SJSA1 (cell line): ENCODE data around the gene C1S. TPM values are rescaled to one million over a fixed set of nuclear protein-coding genes. Genes with fewer than 3 reads are reported as not detected.
"Not testable (repeated sequence)": the region's sequence is repeated elsewhere in the genome, so short reads cannot be mapped to it uniquely, and the experiment has no call there.

ENCODE experiments used
- DNase-seq, 2 experiments: peaks; one replicate each; pipeline ENCODE4 v3.0.0-alpha.2; 2015 to 2020; ENCODE audit warnings: low spot score in 2 of 2, low read depth in 1 of 2
- H3K27ac ChIP-seq: fragments of 250-450 bp; sonication (Bioruptor Pico); 2 replicates; pipeline ENCODE4 v1.5.1; 2020; ENCODE audit warnings: mild to moderate bottlenecking, moderate library complexity
- H3K27me3 ChIP-seq: fragments of 250-450 bp; sonication (Bioruptor Pico); replicated peaks from 2 replicates; pipeline ENCODE4 v1.5.1; 2020; ENCODE audit warnings: mild to moderate bottlenecking, moderate library complexity
- H3K36me3 ChIP-seq: fragments of 250-450 bp; sonication (Bioruptor Pico); 2 replicates; pipeline ENCODE4 v1.5.1; 2020; ENCODE audit warnings: mild to moderate bottlenecking
- H3K4me1 ChIP-seq: fragments of 250-450 bp; sonication (Bioruptor Pico); replicated peaks from 2 replicates; pipeline ENCODE4 v1.6.1; 2021; ENCODE audit warnings: mild to moderate bottlenecking
- H3K4me3 ChIP-seq: fragments of 250-450 bp; sonication (Bioruptor Pico); 2 replicates; pipeline ENCODE4 v1.5.1; 2020; ENCODE audit warnings: mild to moderate bottlenecking
- H3K9me3 ChIP-seq: fragments of 250-450 bp; sonication (Bioruptor Pico); replicated peaks from 2 replicates; pipeline ENCODE4 v1.5.1; 2020; ENCODE audit warnings: mild to moderate bottlenecking
- total RNA-seq: library from RNA; depleted of rRNA; stranded (reverse); fragments of >200 nt; shearing (Covaris generic); gene quantifications from 2 replicates; pipeline ENCODE4 v1.2.3, GENCODE V29; 2014

The C1S gene
- total RNA-seq, 1 experiment from 2014 or later: 35.0 TPM

- peaks cover 10% of the 10 kb centered on the region for H3K4me1 ChIP-seq
- no peak for DNase-seq
- H3K36me3 ChIP-seq: no peaks in the 10 kb centered on the region
These were observed 45.6 kb downstream of the C1S start for GRCh38 chr12:7106082-7106481.

GRCh38 chr12:7107181-7107580, 46.7 kb downstream of the C1S start:
- H3K4me1 ChIP-seq: peaks cover 10% of the 10 kb centered on the region
- H3K27me3 ChIP-seq, H3K4me3 ChIP-seq, H3K27ac ChIP-seq, DNase-seq, H3K9me3 ChIP-seq, H3K36me3 ChIP-seq: not testable (repeated sequence)

More at GRCh38 chr12:7106082-7106481, 45.6 kb downstream of the C1S start:
- H3K9me3 ChIP-seq: peaks cover 3% of the 10 kb centered on the region; the same call in 1 of the 2 replicates
- no peak overlapping the region for H3K27ac ChIP-seq
- no peaks in the 10 kb centered on the region for H3K27me3 ChIP-seq
- no peak overlapping the region for H3K4me3 ChIP-seq

GRCh38 chr12:7107636-7108002, 47.1 kb downstream of the C1S start:
- H3K4me1 ChIP-seq: peaks cover 10% of the 10 kb centered on the region
- peaks cover 3% of the 10 kb centered on the region; the same call in 1 of the 2 replicates for H3K9me3 ChIP-seq
- H3K27ac ChIP-seq: no peak overlapping the region
- H3K4me3 ChIP-seq: peak overlapping the region; percentile 43
- no peak for DNase-seq
- H3K27me3 ChIP-seq: no peaks in the 10 kb centered on the region
- no peaks in the 10 kb centered on the region for H3K36me3 ChIP-seq

- Histone ChIP-seq H3K27ac (peak overlapping the region; percentile 76), H3K36me3 (no peaks in the 10 kb centered on the region), H3K4me3 (peak overlapping the region; percentile 43), H3K27me3 (no peaks in the 10 kb centered on the region), H3K4me1 (peaks cover 10% of the 10 kb centered on the region), H3K9me3 (peaks cover 3% of the 10 kb centered on the region; the same call in 1 of the 2 replicates)
- peak; percentile 51 to 68 for DNase-seq
These were observed 47.7 kb downstream of the C1S start for GRCh38 chr12:7108003-7108795.

- no peaks in the 10 kb centered on the region for H3K27me3 ChIP-seq
- peaks cover 10% of the 10 kb centered on the region for H3K4me1 ChIP-seq
- peak; percentile 85 for DNase-seq
- no peaks in the 10 kb centered on the region for H3K36me3 ChIP-seq
- H3K27ac ChIP-seq: peak within 1 kb of the TSS; percentile 76
- peaks cover 3% of the 10 kb centered on the region; the same call in 1 of the 2 replicates for H3K9me3 ChIP-seq
- H3K4me3 ChIP-seq: peak within 1 kb of the TSS; percentile 43
These were observed 48.5 kb downstream of the C1S start, which contains the start of gene C1RL for GRCh38 chr12:7108796-7109571. C1RL (minus strand) TSS chr12:7109214; CDS start chr12:7109180, 34 bp downstream.

GRCh38 chr12:7109572-7109920, 49.0 kb downstream of the C1S start:
- no peak for DNase-seq
- H3K4me3 ChIP-seq: no peak overlapping the region
- peaks cover 10% of the 10 kb centered on the region for H3K4me1 ChIP-seq
- H3K9me3 ChIP-seq: peaks cover 3% of the 10 kb centered on the region; the same call in 1 of the 2 replicates
- H3K36me3 ChIP-seq: no peaks in the 10 kb centered on the region
- H3K27ac ChIP-seq: no peak overlapping the region
- H3K27me3 ChIP-seq: no peaks in the 10 kb centered on the region

- H3K4me1 ChIP-seq: peaks cover 10% of the 10 kb centered on the region
- H3K27ac ChIP-seq: no peak overlapping the region
- DNase-seq: no peak
- peaks cover 3% of the 10 kb centered on the region; the same call in 1 of the 2 replicates for H3K9me3 ChIP-seq
- H3K36me3 ChIP-seq: no peaks in the 10 kb centered on the region
- H3K27me3 ChIP-seq: no peaks in the 10 kb centered on the region
- H3K4me3 ChIP-seq: no peak overlapping the region
These were observed 50.1 kb downstream of the C1S start for GRCh38 chr12:7110661-7111060.

GRCh38 chr12:7112041-7112440, 51.5 kb downstream of the C1S start:
- no peak overlapping the region for H3K4me3 ChIP-seq
- H3K36me3 ChIP-seq: no peaks in the 10 kb centered on the region
- no peaks in the 10 kb centered on the region for H3K27me3 ChIP-seq
- peaks cover 10% of the 10 kb centered on the region for H3K4me1 ChIP-seq
- no peaks in the 10 kb centered on the region for H3K9me3 ChIP-seq
- no peak for DNase-seq
- no peak overlapping the region for H3K27ac ChIP-seq

GRCh38 chr12:7113389-7113871, 52.9 kb downstream of the C1S start:
- H3K9me3 ChIP-seq: no peaks in the 10 kb centered on the region
- H3K4me1 ChIP-seq: peaks cover 3% of the 10 kb centered on the region
- H3K4me3 ChIP-seq: no peak overlapping the region
- no peak overlapping the region for H3K27ac ChIP-seq
- DNase-seq: peak in 1 of 2 experiments; percentile 51
- no peaks in the 10 kb centered on the region for H3K27me3 ChIP-seq
- H3K36me3 ChIP-seq: no peaks in the 10 kb centered on the region

GRCh38 chr12:7114008-7114407, 53.5 kb downstream of the C1S start:
- DNase-seq: no peak
- no peaks in the 10 kb centered on the region for H3K27me3 ChIP-seq
- no peaks in the 10 kb centered on the region for H3K36me3 ChIP-seq
- H3K4me1 ChIP-seq: no peaks in the 10 kb centered on the region; the same call in 1 of the 2 replicates
- H3K27ac ChIP-seq: no peak overlapping the region
- H3K4me3 ChIP-seq: no peak overlapping the region
- H3K9me3 ChIP-seq: no peaks in the 10 kb centered on the region

- no peak for DNase-seq
- Histone ChIP-seq H3K27me3 (no peaks in the 10 kb centered on the region), H3K4me1 (no peaks in the 10 kb centered on the region), H3K27ac (no peak overlapping the region), H3K36me3 (no peaks in the 10 kb centered on the region), H3K9me3 (no peaks in the 10 kb centered on the region), H3K4me3 (no peak overlapping the region)
These were observed 54.3 kb downstream of the C1S start for GRCh38 chr12:7114851-7115250.

- H3K36me3 ChIP-seq: no peaks in the 10 kb centered on the region
- no peaks in the 10 kb centered on the region for H3K4me1 ChIP-seq
- H3K27ac ChIP-seq: no peak overlapping the region
- no peaks in the 10 kb centered on the region for H3K9me3 ChIP-seq
- H3K4me3 ChIP-seq: no peak overlapping the region
- H3K27me3 ChIP-seq: no peaks in the 10 kb centered on the region
- DNase-seq: no peak
These were observed 55.7 kb downstream of the C1S start for GRCh38 chr12:7116196-7116595.

GRCh38 chr12:7116916-7117315, 56.4 kb downstream of the C1S start:
- Histone ChIP-seq H3K27me3 (no peaks in the 10 kb centered on the region), H3K36me3 (no peaks in the 10 kb centered on the region), H3K27ac (no peak overlapping the region), H3K9me3 (no peaks in the 10 kb centered on the region), H3K4me3 (no peak overlapping the region), H3K4me1 (no peaks in the 10 kb centered on the region)
- DNase-seq: no peak

- Histone ChIP-seq H3K4me3 (no peak overlapping the region), H3K9me3 (no peaks in the 10 kb centered on the region), H3K36me3 (no peaks in the 10 kb centered on the region), H3K4me1 (no peaks in the 10 kb centered on the region), H3K27ac (no peak overlapping the region), H3K27me3 (no peaks in the 10 kb centered on the region)
- no peak for DNase-seq
These were observed 57.2 kb downstream of the C1S start for GRCh38 chr12:7117670-7118069.
